Subcutaneous abdominal adipose tissue (tissue), 5 donors: ENCODE results near the gene NOL9.

Experiments
- H3K27ac ChIP-seq: one replicate; pipeline ENCODE4 v1.7.0; 2013; ENCODE audit warnings: low read depth, mild to moderate bottlenecking, inconsistent platforms, low read length, moderate library complexity
- H3K27me3 ChIP-seq, 5 donors: one replicate each; pipeline ENCODE4 v1.7.0; 2013; ENCODE audit warnings: low read length in 5 of 5, inconsistent platforms in 1 of 5; ENCODE audit not compliant: control insufficient read depth in 5 of 5, insufficient read depth in 4 of 5
- H3K36me3 ChIP-seq, 5 donors: one replicate each; pipeline ENCODE4 v1.7.0; 2013; ENCODE audit warnings: low read length in 5 of 5; ENCODE audit not compliant: control insufficient read depth in 5 of 5, insufficient read depth in 5 of 5
- H3K4me1 ChIP-seq, 5 donors: one replicate each; pipeline ENCODE4 v1.7.0; 2013; ENCODE audit warnings: low read length in 5 of 5, mild to moderate bottlenecking in 3 of 5, moderate library complexity in 1 of 5; ENCODE audit not compliant: control insufficient read depth in 5 of 5, insufficient read depth in 5 of 5
- H3K4me3 ChIP-seq, 5 donors: one replicate each; pipeline ENCODE4 v1.7.0; 2013; ENCODE audit warnings: low read length in 5 of 5, low read depth in 1 of 5
- H3K9ac ChIP-seq, 5 donors: one replicate each; pipeline ENCODE4 v1.7.0; 2013; ENCODE audit warnings: low read length in 5 of 5, mild to moderate bottlenecking in 4 of 5, moderate library complexity in 3 of 5
- H3K9me3 ChIP-seq, 5 donors: one replicate each; pipeline ENCODE4 v1.7.0; 2013; ENCODE audit warnings: low read length in 5 of 5; ENCODE audit not compliant: control insufficient read depth in 5 of 5
- donor health status: healthy.
- donor health status: healthy.
- donor health status: healthy.
- donor health status: healthy.
- donor health status: healthy.

The NOL9 gene

GRCh38 chr1:6581561-6582305 lies 27.4 kb upstream of the NOL9 start:
- Histone ChIP-seq H3K9ac (peak overlapping the region in 2 of 5 donors; percentile 11 to 14), H3K27ac (peak overlapping the region; percentile 84)

GRCh38 chr1:6580593-6581409 lies 26.5 kb upstream of the NOL9 start:
- Histone ChIP-seq H3K4me3 (peak overlapping the region; percentile 69 to 88 (median 81)), H3K4me1 (peaks cover 8 to 42% (median 30%) of the 10 kb centered on the region in 5 donors), H3K9ac (peak overlapping the region in 4 of 5 donors; percentile 83 to 92 (median 84)), H3K9me3 (no peaks in the 10 kb centered on the region), H3K27me3 (no peaks in the 10 kb centered on the region), H3K27ac (peak overlapping the region; percentile 84), H3K36me3 (peaks cover 0 to under 1% (median 0%) of the 10 kb centered on the region in 5 donors)

More at GRCh38 chr1:6581561-6582305, 27.4 kb upstream of the NOL9 start:
- Histone ChIP-seq H3K4me1 (peaks cover 8 to 42% (median 31%) of the 10 kb centered on the region in 5 donors), H3K4me3 (no peak overlapping the region), H3K36me3 (peaks cover 0 to 7% (median 0%) of the 10 kb centered on the region in 5 donors), H3K9me3 (no peaks in the 10 kb centered on the region), H3K27me3 (no peaks in the 10 kb centered on the region)

GRCh38 chr1:6580119-6580592 lies 25.8 kb upstream of the NOL9 start:
- Histone ChIP-seq H3K9me3 (no peaks in the 10 kb centered on the region), H3K4me1 (peaks cover 8 to 42% (median 30%) of the 10 kb centered on the region in 5 donors), H3K27me3 (no peaks in the 10 kb centered on the region), H3K4me3 (peak overlapping the region; percentile 69 to 88 (median 81)), H3K27ac (peak overlapping the region; percentile 84), H3K9ac (peak overlapping the region in 4 of 5 donors; percentile 83 to 92 (median 84)), H3K36me3 (no peaks in the 10 kb centered on the region)

GRCh38 chr1:6579374-6580118 lies 25.2 kb upstream of the NOL9 start, which contains the start of gene ZBTB48:
TSS of gene ZBTB48 (plus strand) at chr1:6579994. CDS start at chr1:6580610, 616 bp downstream.
- Histone ChIP-seq H3K9ac (peak within 1 kb of the TSS; percentile 73 to 92 (median 84)), H3K27ac (peak within 1 kb of the TSS; percentile 84), H3K9me3 (no peaks in the 10 kb centered on the region), H3K27me3 (peaks cover 0 to 4% (median 0%) of the 10 kb centered on the region in 5 donors), H3K4me3 (peak within 1 kb of the TSS; percentile 69 to 88 (median 81)), H3K36me3 (no peaks in the 10 kb centered on the region), H3K4me1 (peaks cover 8 to 40% (median 30%) of the 10 kb centered on the region in 5 donors)

- Histone ChIP-seq H3K4me3 (peak overlapping the region in 4 of 5 donors; percentile 35 to 88 (median 82)), H3K4me1 (peaks cover 8 to 35% (median 30%) of the 10 kb centered on the region in 5 donors), H3K9ac (peak overlapping the region in 2 of 5 donors; percentile 84 to 92), H3K36me3 (no peaks in the 10 kb centered on the region), H3K27me3 (peaks cover 0 to 5% (median 0%) of the 10 kb centered on the region in 5 donors), H3K9me3 (no peaks in the 10 kb centered on the region), H3K27ac (peak overlapping the region; percentile 84)
Observed at GRCh38 chr1:6578624-6579373, 24.5 kb upstream of the NOL9 start.

- Histone ChIP-seq H3K27ac (no peak overlapping the region), H3K27me3 (peaks cover 0 to 5% (median 0%) of the 10 kb centered on the region in 5 donors), H3K9me3 (no peaks in the 10 kb centered on the region), H3K4me1 (peaks cover 8 to 35% (median 30%) of the 10 kb centered on the region in 5 donors), H3K36me3 (no peaks in the 10 kb centered on the region), H3K9ac (no peak overlapping the region), H3K4me3 (no peak overlapping the region)
Observed at GRCh38 chr1:6577831-6578525, 23.7 kb upstream of the NOL9 start.

- Histone ChIP-seq H3K4me3 (no peak overlapping the region), H3K27me3 (peaks cover 0 to 5% (median 0%) of the 10 kb centered on the region in 5 donors), H3K36me3 (no peaks in the 10 kb centered on the region), H3K27ac (no peak overlapping the region), H3K9ac (no peak overlapping the region), H3K4me1 (peaks cover 0 to 8% (median 7%) of the 10 kb centered on the region in 5 donors), H3K9me3 (peaks cover 0 to 7% (median 6%) of the 10 kb centered on the region in 5 donors)
Observed at GRCh38 chr1:6574818-6575217, 20.5 kb upstream of the NOL9 start.

GRCh38 chr1:6574025-6574620 lies 19.8 kb upstream of the NOL9 start:
- Histone ChIP-seq H3K36me3 (no peaks in the 10 kb centered on the region), H3K27ac (no peak overlapping the region), H3K9me3 (peaks cover 0 to 7% (median 6%) of the 10 kb centered on the region in 5 donors), H3K4me1 (peaks cover 0 to 3% (median 1%) of the 10 kb centered on the region in 5 donors), H3K27me3 (peaks cover 0 to 5% (median 0%) of the 10 kb centered on the region in 5 donors), H3K9ac (no peak overlapping the region), H3K4me3 (no peak overlapping the region)
